Activated gamma-delta T cell (primary cell): ENCODE measurements around the gene TMEM231.
"Not testable (repeated sequence)": the region's sequence is repeated elsewhere in the genome, so short reads cannot be mapped to it uniquely, and the experiment has no call there.

Experiments used
- DNase-seq: peaks from one replicate; lab custom pipeline; 2025; lab: John Stamatoyannopoulos, UW
- total RNA-seq, 2 donors: gene quantifications; one replicate each; lab custom pipeline; 2026; lab: John Stamatoyannopoulos, UW

Gene TMEM231
- 1.7 to 3.3 reads per million in 2 donors for total RNA-seq

GRCh38 chr16:75555707-75556430 is at the start of gene TMEM231:
TSS of gene TMEM231 (minus strand) at chr16:75556252. CDS start at chr16:75556209, 43 bp downstream.
- peak; percentile 88 for DNase-seq

- DNase-seq = no peak
These were observed 47.2 kb upstream of the TMEM231 start for GRCh38 chr16:75603241-75603640.

GRCh38 chr16:75599452-75600277 is 43.6 kb upstream of the TMEM231 start:
- DNase-seq = no peak

- DNase-seq = no peak
These were observed 38.1 kb upstream of the TMEM231 start for GRCh38 chr16:75593825-75594820.

GRCh38 chr16:75593308-75593707 is 37.3 kb upstream of the TMEM231 start:
- no peak for DNase-seq

GRCh38 chr16:75591927-75592326 is 35.9 kb upstream of the TMEM231 start:
- DNase-seq = not testable (repeated sequence)

- no peak for DNase-seq
These were observed 35.1 kb upstream of the TMEM231 start for GRCh38 chr16:75590920-75591843.

GRCh38 chr16:75589306-75589705 is 33.3 kb upstream of the TMEM231 start:
- no peak for DNase-seq

GRCh38 chr16:75588716-75589115 is 32.7 kb upstream of the TMEM231 start:
- no peak for DNase-seq

GRCh38 chr16:75584108-75584507 is 28.1 kb upstream of the TMEM231 start:
- DNase-seq = no peak

GRCh38 chr16:75579281-75579834 is 23.3 kb upstream of the TMEM231 start:
- no peak for DNase-seq

GRCh38 chr16:75578725-75579124 is 22.7 kb upstream of the TMEM231 start:
- no peak for DNase-seq

- DNase-seq = no peak
These were observed 22.2 kb upstream of the TMEM231 start for GRCh38 chr16:75578212-75578611.

- no peak for DNase-seq
These were observed 20.3 kb upstream of the TMEM231 start for GRCh38 chr16:75576384-75576811.

- no peak for DNase-seq
These were observed 19.9 kb upstream of the TMEM231 start for GRCh38 chr16:75575958-75576357.

- DNase-seq = no peak
These were observed 17.9 kb upstream of the TMEM231 start for GRCh38 chr16:75573955-75574354.

- DNase-seq = no peak
These were observed 17.0 kb upstream of the TMEM231 start for GRCh38 chr16:75572864-75573542.

- no peak for DNase-seq
These were observed 14.5 kb upstream of the TMEM231 start for GRCh38 chr16:75570396-75571065.

GRCh38 chr16:75567911-75568310 is 11.9 kb upstream of the TMEM231 start:
- DNase-seq = no peak
